Activated CD8-positive, alpha-beta memory T cell treated with anti-CD3 and anti-CD28 coated beads for 1 hour (primary cell): ENCODE data around the gene KCNQ1.

Source experiments
- DNase-seq, 2 donors: peaks; one replicate each; pipeline ENCODE4 v3.0.0-alpha.2; 2020; ENCODE audit warnings: low read depth in 1 of 2; ENCODE audit errors: extremely low read depth in 1 of 2

KCNQ1 gene

GRCh38 chr11:2657697-2658284 lies 213.0 kb downstream of the KCNQ1 start:
- DNase-seq = no peak

- DNase-seq = no peak
Measured at GRCh38 chr11:2660357-2660939, 215.6 kb downstream of the KCNQ1 start.

- no peak for DNase-seq
Measured at GRCh38 chr11:2661173-2662023, 216.6 kb downstream of the KCNQ1 start.

DNA sequence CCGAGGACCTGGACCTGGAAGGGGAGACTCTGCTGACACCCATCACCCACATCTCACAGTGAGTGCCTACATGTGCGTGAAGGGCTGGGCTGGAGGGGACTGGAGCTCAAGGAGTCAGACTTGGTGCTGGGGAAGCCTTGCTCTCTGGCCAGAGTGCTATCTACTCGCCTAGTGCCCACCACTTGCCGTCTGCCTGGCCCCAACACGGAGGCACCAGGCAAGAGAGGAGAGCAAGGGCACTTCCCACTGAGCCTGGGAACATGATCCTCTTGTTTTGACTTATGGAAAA lies 217.2 kb downstream of the KCNQ1 start:
- no peak for DNase-seq

DNA sequence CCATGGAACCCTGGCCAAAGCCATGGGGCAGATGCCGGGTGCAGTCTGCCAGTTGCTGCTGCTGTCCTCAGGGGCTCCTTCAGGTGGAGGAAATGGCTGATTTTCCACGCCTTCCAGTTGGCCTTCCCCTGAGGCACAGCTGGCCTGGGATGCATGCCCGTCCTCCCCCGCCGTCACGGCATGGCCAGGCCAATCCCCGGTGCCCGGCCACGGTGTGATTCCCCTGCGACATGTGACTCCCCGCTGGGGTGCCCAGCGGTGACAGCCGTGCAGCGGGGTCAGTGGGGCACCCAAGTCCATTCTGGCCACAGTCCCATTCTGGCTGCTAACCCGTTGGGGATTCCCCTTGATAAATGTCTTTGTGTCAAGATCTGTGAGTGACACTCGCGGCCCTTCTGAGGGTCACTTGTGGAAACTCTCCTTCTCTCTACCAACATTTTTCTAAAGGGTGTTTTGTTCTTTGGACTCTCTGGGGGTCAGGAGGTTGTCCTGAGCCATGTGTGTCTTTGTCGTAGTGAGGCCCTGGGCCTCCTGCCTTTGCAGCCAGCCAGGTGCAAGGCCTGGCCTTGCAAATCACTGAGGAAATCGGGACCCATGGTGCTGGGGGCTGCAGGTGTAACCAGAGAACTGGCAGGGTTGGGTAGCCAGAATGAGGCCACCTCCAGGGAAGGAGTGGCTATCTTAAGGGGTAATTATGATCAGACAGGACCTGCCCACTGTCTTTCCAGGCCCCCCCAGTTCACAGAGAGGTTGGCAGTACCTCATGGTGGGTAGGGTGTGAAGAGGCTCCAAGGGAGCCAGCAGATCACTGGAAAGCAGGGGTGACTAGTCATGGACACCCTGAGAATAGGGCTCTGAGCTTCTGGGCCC lies 217.9 kb downstream of the KCNQ1 start:
- no peak for DNase-seq

- no peak for DNase-seq
Measured at GRCh38 chr11:2663506-2663905, 218.7 kb downstream of the KCNQ1 start.

GRCh38 chr11:2663915-2664314 lies 219.1 kb downstream of the KCNQ1 start:
- no peak for DNase-seq

DNA sequence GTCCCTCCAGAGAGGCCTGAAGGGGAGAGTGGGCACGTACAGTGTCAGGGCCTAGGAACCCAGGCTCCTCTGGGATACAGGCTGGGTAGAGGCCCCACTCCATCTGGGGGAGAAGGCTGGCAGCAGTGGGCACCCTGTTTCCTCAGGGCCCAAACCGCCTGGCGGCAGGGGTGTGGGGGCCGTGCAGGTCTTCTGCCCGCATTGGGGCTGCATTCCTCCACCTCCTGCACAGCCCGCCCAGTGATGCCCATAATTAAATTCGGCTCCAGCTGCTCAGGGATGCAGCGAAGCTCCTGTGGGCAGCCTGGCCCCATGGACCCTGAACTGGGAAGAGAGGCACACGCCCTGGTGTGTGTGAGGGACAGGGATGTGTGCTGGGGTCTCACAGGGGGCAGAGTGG lies 219.6 kb downstream of the KCNQ1 start:
- no peak for DNase-seq

DNA sequence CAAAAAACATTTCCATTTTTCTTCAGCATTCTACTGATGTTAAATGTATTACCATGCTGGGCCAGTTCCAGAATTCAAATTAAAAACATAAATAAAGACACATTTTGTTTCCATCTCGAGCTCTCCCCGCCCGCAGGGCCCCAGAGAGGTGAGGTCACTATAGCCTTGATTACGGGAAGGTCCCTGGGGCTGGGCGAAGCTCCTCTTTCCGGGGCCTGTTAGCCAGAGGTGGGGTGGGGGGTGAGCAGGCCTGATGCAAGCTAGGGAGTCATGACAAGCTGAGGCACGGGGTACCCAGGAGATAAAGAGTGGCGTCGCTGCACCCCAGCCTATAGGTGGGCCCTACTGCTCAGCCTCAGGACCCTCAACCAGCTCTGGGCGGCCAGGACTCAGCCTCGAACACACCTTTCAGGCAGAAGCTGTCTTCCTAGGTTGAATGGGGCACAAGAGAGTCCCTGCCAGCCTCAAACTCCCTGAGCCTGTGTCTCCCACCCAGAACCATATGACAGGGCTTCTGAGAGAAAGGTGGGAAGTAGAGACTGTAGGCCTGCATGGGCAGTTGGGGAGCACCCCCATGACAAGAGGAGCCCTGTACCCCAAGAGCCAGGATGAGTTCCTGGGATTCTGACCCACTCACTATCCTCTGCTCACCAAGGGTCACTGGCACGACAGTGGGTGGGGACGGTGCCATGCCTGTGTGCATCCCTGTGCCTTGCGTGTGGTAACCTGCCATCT lies 220.2 kb downstream of the KCNQ1 start:
- no peak for DNase-seq

GRCh38 chr11:2665526-2666400 lies 221.0 kb downstream of the KCNQ1 start:
- DNase-seq = no peak

DNA sequence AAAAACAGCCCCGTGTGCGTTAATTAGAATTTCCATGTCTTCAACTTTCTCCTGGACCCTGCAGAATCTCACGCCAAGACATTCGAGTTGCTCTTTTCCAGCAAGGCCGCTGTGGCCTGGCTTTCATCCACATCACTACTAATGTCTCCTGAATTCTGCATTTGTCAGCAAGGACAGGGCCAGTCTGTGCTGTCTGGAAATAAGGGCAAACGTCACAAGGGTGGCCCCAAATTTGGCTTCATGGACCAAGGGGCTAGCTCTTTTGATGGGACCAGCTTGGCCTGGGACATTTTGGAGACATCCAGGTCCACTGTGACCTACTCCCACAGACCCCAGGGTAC lies 221.6 kb downstream of the KCNQ1 start:
- DNase-seq = no peak

GRCh38 chr11:2666828-2667570 lies 222.2 kb downstream of the KCNQ1 start:
- no peak for DNase-seq

- DNase-seq = no peak
Measured at GRCh38 chr11:2667940-2668339, 223.1 kb downstream of the KCNQ1 start.

- DNase-seq = no peak
Measured at GRCh38 chr11:2668876-2669275, 224.1 kb downstream of the KCNQ1 start.

DNA sequence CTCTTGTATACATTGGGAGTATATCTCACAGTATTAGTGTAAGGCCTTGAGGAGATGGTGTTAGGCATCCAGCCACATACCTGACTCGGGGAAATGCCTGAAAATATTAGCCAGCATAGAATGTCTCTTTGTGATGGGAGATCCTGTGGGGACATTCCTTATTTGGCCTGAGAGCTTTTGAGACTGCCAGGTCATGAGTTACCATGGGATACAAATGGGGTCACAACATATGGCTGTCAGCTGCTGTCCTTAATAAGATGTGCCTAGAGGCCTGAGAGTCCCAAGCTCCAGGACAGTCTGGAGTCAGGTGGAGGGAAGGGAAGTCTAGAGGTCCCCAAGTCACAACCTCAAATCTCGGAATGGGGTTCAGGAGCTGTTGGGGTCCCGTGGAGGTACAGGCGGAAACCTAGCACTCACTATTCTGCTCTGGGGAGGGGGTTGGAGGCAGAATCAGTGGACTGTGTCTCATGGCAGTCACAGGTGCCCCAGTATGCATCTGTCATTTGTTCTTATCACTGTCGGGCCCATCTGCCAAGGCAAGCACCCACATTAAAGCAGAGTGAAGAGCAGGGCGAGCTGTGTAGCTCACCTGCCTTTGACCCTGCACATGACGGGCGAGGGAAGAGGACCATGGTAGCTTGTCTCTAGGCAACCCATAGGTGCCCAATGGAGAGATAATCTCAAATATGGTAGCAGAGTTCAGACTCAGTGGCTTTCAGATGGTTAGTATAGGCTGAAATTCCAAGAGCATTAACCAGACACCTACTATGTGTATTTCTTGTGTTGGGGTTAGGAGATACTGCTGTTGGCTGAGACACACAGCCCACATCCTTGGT lies 225.0 kb downstream of the KCNQ1 start:
- DNase-seq = no peak

DNA sequence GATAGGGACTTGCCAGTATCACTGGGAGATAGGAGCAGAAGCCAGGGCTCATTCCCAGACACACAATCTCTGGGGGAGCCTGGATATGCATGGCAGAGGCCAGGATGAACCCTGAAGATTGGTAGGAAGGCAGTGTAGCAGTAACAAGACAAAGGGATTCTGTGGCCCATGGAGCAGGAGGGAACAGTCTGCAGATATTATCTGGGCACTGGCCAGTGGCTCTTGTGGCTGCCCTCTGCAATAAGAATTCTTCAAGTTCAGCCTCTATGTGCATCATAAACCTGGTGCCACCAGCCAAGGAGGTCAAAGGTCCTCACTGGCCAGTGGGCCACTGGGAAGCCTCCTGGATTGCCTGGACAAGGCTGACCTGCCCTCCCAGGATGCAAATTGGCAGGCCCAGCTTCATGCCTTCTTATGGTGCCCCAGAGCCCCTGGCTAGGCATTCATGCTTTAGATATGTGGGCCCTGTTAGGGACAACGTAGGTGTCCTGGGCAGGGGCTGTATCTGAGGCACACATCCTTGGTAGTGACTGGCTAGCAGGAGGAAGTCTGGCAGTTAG lies 225.8 kb downstream of the KCNQ1 start:
- DNase-seq = no peak

DNA sequence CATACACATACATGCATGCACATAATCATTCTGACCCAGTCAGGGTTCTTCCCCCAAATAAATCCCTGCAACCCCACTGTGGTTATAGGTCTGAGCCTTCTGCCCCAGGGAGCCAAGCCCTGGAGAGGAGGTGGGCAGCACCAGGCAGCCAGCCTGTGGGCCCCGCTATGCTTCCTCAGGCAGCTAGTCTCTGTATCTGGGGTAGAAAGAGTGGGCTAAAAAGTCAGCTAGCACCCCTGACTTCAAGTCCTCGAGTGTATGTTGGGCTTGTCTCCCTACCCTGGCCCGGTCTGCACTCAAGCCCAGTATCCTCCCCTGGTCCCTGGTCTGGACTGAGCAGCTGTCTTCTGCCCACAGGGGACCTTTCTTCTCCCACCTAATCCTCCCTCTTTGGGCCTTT lies 226.9 kb downstream of the KCNQ1 start:
- no peak for DNase-seq
